Left lung (tissue), 10 donors: ENCODE data around the gene SMURF1. TPM values are rescaled to one million over a fixed set of nuclear protein-coding genes. Genes with fewer than 3 reads are reported as not detected.
A peak's percentile ranks its signal among the peaks of the same experiment; 100 is the strongest.

Source experiments
- ATAC-seq: fragments of 200-7000 bp; cut with Tn5 transposase; one replicate; pipeline ENCODE4 v1.9.1; 2020; ENCODE audit warnings: moderate library complexity
- DNase-seq, 4 donors: peaks; one replicate each; pipeline ENCODE4 v3.0.0-alpha.2; 2013 to 2020
- H3K27ac ChIP-seq, 2 donors: fragments of 200-600 bp; sonication (generic) in 1 of 2; one replicate each; pipeline versions ENCODE4 v1.5.0 to v1.8.0; 2020 to 2021
- H3K27me3 ChIP-seq, 2 donors: fragments of 200-600 bp; sonication (generic) in 1 of 2; one replicate each; pipeline versions ENCODE4 v1.5.0 to v1.8.0; 2020 to 2021
- H3K36me3 ChIP-seq, 2 donors: fragments of 200-600 bp; sonication (generic) in 1 of 2; one replicate each; pipeline versions ENCODE4 v1.5.0 to v1.8.0; 2020 to 2021
- H3K4me1 ChIP-seq, 2 donors: fragments of 200-600 bp; one replicate each; pipeline ENCODE4 v1.8.0; 2021
- H3K4me3 ChIP-seq, 2 donors: fragments of 200-600 bp; sonication (generic) in 1 of 2; one replicate each; pipeline versions ENCODE4 v1.5.0 to v1.8.0; 2020 to 2021; ENCODE audit warnings: mild to moderate bottlenecking in 1 of 2
- H3K9me3 ChIP-seq, 2 donors: fragments of 200-600 bp; sonication (generic) in 1 of 2; one replicate each; pipeline versions ENCODE4 v1.5.0 to v1.8.0; 2020 to 2021
- CTCF ChIP-seq, 2 donors: fragments of 200-600 bp; sonication (generic) in 1 of 2; IDR thresholded peaks; one replicate each; pipeline versions ENCODE4 v1.5.0 to v1.8.0; 2021; ENCODE audit warnings: antibody characterized with exemption in 2 of 2
- intact Hi-C, 2 donors: fragments of 100-400 bp; cut with DNase I; formaldehyde crosslinking; loops; one replicate each; pipeline versions ENCODE4 v1.11.2 to v1.14.2; 2022
- polyA plus RNA-seq, 6 donors: library from polyadenylated mRNA; unstranded; fragments of 120-200 nt; gene quantifications; one replicate each; pipeline ENCODE4 v1.2.1, GENCODE V29; 2013; ENCODE audit not compliant: insufficient read length in 6 of 6
- total RNA-seq, 2 donors: library from RNA; stranded (reverse); fragmentation: NEBNext Ultra II Directional; extraction: Animal tissue kit (Norgen Biotek cat#: 25700); gene quantifications; one replicate each; pipeline ENCODE4 v1.2.1, GENCODE V29; 2021
- donor health status: DM: no; HTN: yes; CAD: no.
- donor health status: DM: no; HTN: no; CAD: no.

Gene SMURF1
- total and polyA plus RNA-seq, 8 donors: 15.6 to 43.4 (median 18.3) TPM

GRCh38 chr7:98994046-98994944 is 149.6 kb downstream of the SMURF1 start:
- peaks cover 0 to 93% of the 10 kb centered on the region in 2 donors for H3K36me3 ChIP-seq

GRCh38 chr7:98993024-98993897 is 150.6 kb downstream of the SMURF1 start:
- peaks cover 0 to 93% of the 10 kb centered on the region in 2 donors for H3K36me3 ChIP-seq
- DNase-seq: peak in 1 of 4 donors; percentile 12

More at GRCh38 chr7:98994046-98994944, 149.6 kb downstream of the SMURF1 start:
- H3K27me3 ChIP-seq: no peaks in the 10 kb centered on the region
- H3K4me1 ChIP-seq: no peaks in the 10 kb centered on the region
- H3K4me3 ChIP-seq: no peak overlapping the region
- no peak overlapping the region for H3K27ac ChIP-seq
- DNase-seq (peak in 1 of 4 donors; percentile 34), ATAC-seq (no peak)
- TF ChIP-seq CTCF (IDR thresholded peaks at IDR 0.05): no peak
- H3K9me3 ChIP-seq: no peaks in the 10 kb centered on the region
- intact Hi-C loops: no loop called here

GRCh38 chr7:98992076-98992475 is 151.8 kb downstream of the SMURF1 start:
- no peak overlapping the region for H3K27ac ChIP-seq
- intact Hi-C loops: no loop called here
- H3K27me3 ChIP-seq: no peaks in the 10 kb centered on the region
- H3K36me3 ChIP-seq: peaks cover 0 to 100% of the 10 kb centered on the region in 2 donors
- no peak overlapping the region for H3K4me3 ChIP-seq
- DNase-seq (no peak), ATAC-seq (no peak)
- no peak for TF ChIP-seq CTCF (IDR thresholded peaks at IDR 0.05)
- H3K9me3 ChIP-seq: no peaks in the 10 kb centered on the region
- no peaks in the 10 kb centered on the region for H3K4me1 ChIP-seq

More at GRCh38 chr7:98993024-98993897, 150.6 kb downstream of the SMURF1 start:
- intact Hi-C loops: no loop called here
- H3K4me1 ChIP-seq: no peaks in the 10 kb centered on the region
- H3K9me3 ChIP-seq: no peaks in the 10 kb centered on the region
- no peak overlapping the region for H3K4me3 ChIP-seq
- no peak for TF ChIP-seq CTCF (IDR thresholded peaks at IDR 0.05)
- H3K27me3 ChIP-seq: no peaks in the 10 kb centered on the region
- ATAC-seq: no peak
- no peak overlapping the region for H3K27ac ChIP-seq

- H3K27me3 ChIP-seq: no peaks in the 10 kb centered on the region
- no peak overlapping the region for H3K4me3 ChIP-seq
- no peak for ATAC-seq
- no peak for TF ChIP-seq CTCF (IDR thresholded peaks at IDR 0.05)
- H3K27ac ChIP-seq: no peak overlapping the region
- no peaks in the 10 kb centered on the region for H3K4me1 ChIP-seq
- intact Hi-C loops: no loop called here
- peaks cover 0 to 100% of the 10 kb centered on the region in 2 donors for H3K36me3 ChIP-seq
- peak in 1 of 4 donors; percentile 55 for DNase-seq
- H3K9me3 ChIP-seq: no peaks in the 10 kb centered on the region
Observed at GRCh38 chr7:98991141-98991540, 152.8 kb downstream of the SMURF1 start.

GRCh38 chr7:98990356-98990755 is 153.6 kb downstream of the SMURF1 start:
- Histone ChIP-seq H3K27me3 (no peaks in the 10 kb centered on the region), H3K27ac (no peak overlapping the region), H3K9me3 (no peaks in the 10 kb centered on the region), H3K36me3 (peaks cover 0 to 100% of the 10 kb centered on the region in 2 donors), H3K4me1 (no peaks in the 10 kb centered on the region), H3K4me3 (no peak overlapping the region)
- TF ChIP-seq CTCF (IDR thresholded peaks at IDR 0.05): no peak
- ATAC-seq: no peak
- peak in 1 of 4 donors; percentile 20 for DNase-seq
- intact Hi-C loops: no loop called here
